GM23338 (cell line): ENCODE measurements around the gene C9orf85. TPM values are rescaled to one million over a fixed set of nuclear protein-coding genes. Genes with fewer than 3 reads are reported as not detected.

ENCODE experiments used
- ATAC-seq: fragments of 200-7000 bp; cut with Tn5 transposase; 3 replicates; pipeline ENCODE4 v1.9.1; 2020
- DNase-seq: peaks from one replicate; pipeline ENCODE4 v3.0.0-alpha.2; 2015; ENCODE audit warnings: low spot score
- H2AFZ ChIP-seq: fragments of 200-600 bp; sonication (generic); 2 replicates; pipeline ENCODE4 v1.8.0; 2016; ENCODE audit warnings: antibody characterized with exemption, mild to moderate bottlenecking, moderate library complexity
- H3F3A ChIP-seq: fragments of 200-600 bp; sonication (generic); replicated peaks from 2 replicates; pipeline ENCODE4 v1.8.0; 2017; ENCODE audit warnings: antibody characterized with exemption, mixed run types, low read depth
- H3K27ac ChIP-seq: fragments of 200-600 bp; sonication (generic); 2 replicates; pipeline ENCODE4 v1.6.1; 2016; ENCODE audit warnings: low read depth
- H3K27me3 ChIP-seq: fragments of 200-600 bp; sonication (generic); 2 replicates; pipeline ENCODE4 v1.8.0; 2016; ENCODE audit warnings: mild to moderate bottlenecking, mixed run types, moderate library complexity; ENCODE audit not compliant: insufficient read depth
- H3K36me3 ChIP-seq: fragments of 200-600 bp; sonication (generic); 2 replicates; pipeline ENCODE4 v1.8.0; 2016; ENCODE audit warnings: mild to moderate bottlenecking; ENCODE audit not compliant: insufficient read depth
- H3K4me1 ChIP-seq: fragments of 200-600 bp; sonication (generic); 2 replicates; pipeline ENCODE4 v1.8.0; 2016; ENCODE audit warnings: mild to moderate bottlenecking, moderate library complexity; ENCODE audit not compliant: insufficient read depth
- H3K4me2 ChIP-seq: fragments of 200-600 bp; sonication (generic); 2 replicates; pipeline ENCODE4 v1.7.1; 2017; ENCODE audit warnings: mixed run types
- H3K4me3 ChIP-seq: fragments of 200-600 bp; sonication (generic); 2 replicates; pipeline ENCODE4 v1.6.1; 2016; ENCODE audit warnings: mixed run types
- H3K79me2 ChIP-seq: fragments of 200-600 bp; sonication (generic); replicated peaks from 2 replicates; pipeline ENCODE4 v1.8.0; 2017; ENCODE audit warnings: mild to moderate bottlenecking; ENCODE audit not compliant: insufficient read depth
- H3K9me2 ChIP-seq: fragments of 200-600 bp; sonication (generic); 2 replicates; pipeline ENCODE4 v1.8.0; 2017; ENCODE audit not compliant: insufficient read depth
- H4K20me1 ChIP-seq: fragments of 200-600 bp; sonication (generic); replicated peaks from 2 replicates; pipeline ENCODE4 v1.8.0; 2017; ENCODE audit warnings: mild to moderate bottlenecking; ENCODE audit not compliant: insufficient read depth
- H3K27ac Mint-ChIP-seq: 2 replicates; pipeline ENCODE4 v1.8.0; 2020; ENCODE audit warnings: inconsistent platforms, mild to moderate bottlenecking, moderate library complexity, mixed read lengths
- H3K27me3 Mint-ChIP-seq: 3 replicates; pipeline ENCODE4 v1.8.0; 2022; ENCODE audit warnings: low read depth, mild to moderate bottlenecking, moderate library complexity, mixed read lengths, inconsistent platforms; ENCODE audit not compliant: insufficient read depth, poor library complexity
- H3K36me3 Mint-ChIP-seq: 3 replicates; pipeline ENCODE4 v1.8.0; 2021; ENCODE audit warnings: low read depth, mild to moderate bottlenecking, inconsistent platforms, moderate library complexity, mixed read lengths
- H3K4me1 Mint-ChIP-seq: 3 replicates; pipeline ENCODE4 v1.8.0; 2020; ENCODE audit warnings: mild to moderate bottlenecking, inconsistent platforms, mixed read lengths
- H3K4me3 Mint-ChIP-seq: 3 replicates; pipeline ENCODE4 v1.8.0; 2021; ENCODE audit warnings: moderate library complexity, mild to moderate bottlenecking, inconsistent platforms, mixed read lengths
- H3K9me3 Mint-ChIP-seq: 3 replicates; pipeline ENCODE4 v1.8.0; 2020; ENCODE audit warnings: moderate library complexity, mild to moderate bottlenecking, inconsistent platforms, mixed read lengths
- CREB1 ChIP-seq: fragments of 250-450 bp; sonication (Bioruptor Pico); IDR thresholded peaks from 2 replicates; pipeline ENCODE4 v1.5.0; 2020; ENCODE audit warnings: low read depth, mild to moderate bottlenecking, moderate library complexity
- EZH2 ChIP-seq: fragments of 200-600 bp; sonication (generic); IDR thresholded peaks from one replicate; pipeline ENCODE4 v1.8.0; 2017; ENCODE audit warnings: antibody characterized with exemption, mild to moderate bottlenecking, low read depth; ENCODE audit not compliant: unreplicated experiment
- EZH2phosphoT487 ChIP-seq: fragments of 200-600 bp; sonication (generic); IDR thresholded peaks from one replicate; pipeline ENCODE4 v1.8.1; 2018; ENCODE audit warnings: antibody characterized with exemption; ENCODE audit not compliant: unreplicated experiment
- JUNB ChIP-seq: IDR thresholded peaks from one replicate; pipeline ENCODE4 v1.6.1; 2016; ENCODE audit warnings: antibody characterized with exemption; ENCODE audit not compliant: unreplicated experiment
- POLR2AphosphoS5 ChIP-seq: IDR thresholded peaks from 2 replicates; pipeline ENCODE4 v1.6.1; 2016; ENCODE audit warnings: antibody characterized with exemption, low read depth
- STAT1 ChIP-seq: IDR thresholded peaks from one replicate; pipeline ENCODE4 v1.6.1; 2016; ENCODE audit warnings: antibody characterized with exemption; ENCODE audit not compliant: unreplicated experiment
- ZNF114 ChIP-seq: fragments of 250-450 bp; sonication (Bioruptor Pico); IDR thresholded peaks from 2 replicates; pipeline ENCODE4 v1.5.0; 2020; ENCODE audit warnings: mild to moderate bottlenecking, moderate library complexity
- ZNF331 ChIP-seq: fragments of 250-450 bp; sonication (Bioruptor Pico); IDR thresholded peaks from 2 replicates; pipeline ENCODE4 v1.5.0; 2020; ENCODE audit warnings: low read depth, mild to moderate bottlenecking, moderate library complexity
- polyA plus RNA-seq: library from polyadenylated mRNA; unstranded; fragments of >200 nt; fragmentation: Nextera tagmentation; extraction: Ambion mirVana; gene quantifications from 2 replicates; pipeline ENCODE4 v1.2.1, GENCODE V29; 2016
- total RNA-seq: library from RNA; depleted of rRNA; stranded (reverse); fragments of >200 nt; shearing (Covaris generic); gene quantifications from 2 replicates; pipeline ENCODE4 v1.2.3, GENCODE V29; 2014
- TF ChIP-seq, protein P1 (sequence below): fragments of 250-450 bp; sonication (Bioruptor Pico); IDR thresholded peaks from 2 replicates; pipeline ENCODE4 v1.5.0; 2020; ENCODE audit warnings: mild to moderate bottlenecking, moderate library complexity
- TF ChIP-seq, protein P2 (sequence below): IDR thresholded peaks from one replicate; pipeline ENCODE4 v1.6.1; 2018; ENCODE audit warnings: antibody characterized with exemption; ENCODE audit not compliant: unreplicated experiment
- TF ChIP-seq, protein P3 (sequence below), 2 experiments: fragments of 200-600 bp in 1 of 2; sonication (generic) in 1 of 2; conservative IDR thresholded peaks; 2 replicates each; pipeline versions ENCODE4 v1.5.1 to v1.6.1; 2016 to 2017; ENCODE audit warnings: antibody characterized with exemption in 2 of 2, low read depth in 2 of 2, mild to moderate bottlenecking in 2 of 2, moderate library complexity in 1 of 2

The C9orf85 gene
- total and polyA plus RNA-seq, 2 experiments from 2014 or later, result 10.3 to 20.8 TPM

DNA sequence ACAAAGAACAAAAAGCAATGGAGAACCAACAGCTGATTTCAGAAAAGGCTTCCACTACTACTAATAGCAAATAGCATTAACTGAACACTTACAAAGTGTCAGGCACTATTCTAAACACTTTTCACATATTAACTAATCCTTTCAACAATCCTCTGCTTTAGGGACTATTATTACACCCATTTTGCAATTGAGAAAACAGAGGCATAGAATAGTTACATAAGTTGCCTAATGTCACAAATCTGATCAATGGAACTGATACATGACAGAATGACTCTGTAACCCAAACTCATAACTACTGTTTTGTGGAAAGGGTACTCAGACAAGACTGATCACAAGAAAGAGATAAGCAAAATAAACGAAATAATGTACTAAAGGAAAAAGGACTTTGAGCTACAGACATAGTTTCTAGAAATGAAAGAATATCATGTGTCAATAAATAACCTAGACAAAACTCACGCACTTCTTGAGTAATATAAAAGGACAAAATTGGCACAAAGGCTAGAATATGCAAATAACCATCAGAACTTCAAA is 31.7 kb upstream of the C9orf85 start (continued):
- TF ChIP-seq, protein P1, sequence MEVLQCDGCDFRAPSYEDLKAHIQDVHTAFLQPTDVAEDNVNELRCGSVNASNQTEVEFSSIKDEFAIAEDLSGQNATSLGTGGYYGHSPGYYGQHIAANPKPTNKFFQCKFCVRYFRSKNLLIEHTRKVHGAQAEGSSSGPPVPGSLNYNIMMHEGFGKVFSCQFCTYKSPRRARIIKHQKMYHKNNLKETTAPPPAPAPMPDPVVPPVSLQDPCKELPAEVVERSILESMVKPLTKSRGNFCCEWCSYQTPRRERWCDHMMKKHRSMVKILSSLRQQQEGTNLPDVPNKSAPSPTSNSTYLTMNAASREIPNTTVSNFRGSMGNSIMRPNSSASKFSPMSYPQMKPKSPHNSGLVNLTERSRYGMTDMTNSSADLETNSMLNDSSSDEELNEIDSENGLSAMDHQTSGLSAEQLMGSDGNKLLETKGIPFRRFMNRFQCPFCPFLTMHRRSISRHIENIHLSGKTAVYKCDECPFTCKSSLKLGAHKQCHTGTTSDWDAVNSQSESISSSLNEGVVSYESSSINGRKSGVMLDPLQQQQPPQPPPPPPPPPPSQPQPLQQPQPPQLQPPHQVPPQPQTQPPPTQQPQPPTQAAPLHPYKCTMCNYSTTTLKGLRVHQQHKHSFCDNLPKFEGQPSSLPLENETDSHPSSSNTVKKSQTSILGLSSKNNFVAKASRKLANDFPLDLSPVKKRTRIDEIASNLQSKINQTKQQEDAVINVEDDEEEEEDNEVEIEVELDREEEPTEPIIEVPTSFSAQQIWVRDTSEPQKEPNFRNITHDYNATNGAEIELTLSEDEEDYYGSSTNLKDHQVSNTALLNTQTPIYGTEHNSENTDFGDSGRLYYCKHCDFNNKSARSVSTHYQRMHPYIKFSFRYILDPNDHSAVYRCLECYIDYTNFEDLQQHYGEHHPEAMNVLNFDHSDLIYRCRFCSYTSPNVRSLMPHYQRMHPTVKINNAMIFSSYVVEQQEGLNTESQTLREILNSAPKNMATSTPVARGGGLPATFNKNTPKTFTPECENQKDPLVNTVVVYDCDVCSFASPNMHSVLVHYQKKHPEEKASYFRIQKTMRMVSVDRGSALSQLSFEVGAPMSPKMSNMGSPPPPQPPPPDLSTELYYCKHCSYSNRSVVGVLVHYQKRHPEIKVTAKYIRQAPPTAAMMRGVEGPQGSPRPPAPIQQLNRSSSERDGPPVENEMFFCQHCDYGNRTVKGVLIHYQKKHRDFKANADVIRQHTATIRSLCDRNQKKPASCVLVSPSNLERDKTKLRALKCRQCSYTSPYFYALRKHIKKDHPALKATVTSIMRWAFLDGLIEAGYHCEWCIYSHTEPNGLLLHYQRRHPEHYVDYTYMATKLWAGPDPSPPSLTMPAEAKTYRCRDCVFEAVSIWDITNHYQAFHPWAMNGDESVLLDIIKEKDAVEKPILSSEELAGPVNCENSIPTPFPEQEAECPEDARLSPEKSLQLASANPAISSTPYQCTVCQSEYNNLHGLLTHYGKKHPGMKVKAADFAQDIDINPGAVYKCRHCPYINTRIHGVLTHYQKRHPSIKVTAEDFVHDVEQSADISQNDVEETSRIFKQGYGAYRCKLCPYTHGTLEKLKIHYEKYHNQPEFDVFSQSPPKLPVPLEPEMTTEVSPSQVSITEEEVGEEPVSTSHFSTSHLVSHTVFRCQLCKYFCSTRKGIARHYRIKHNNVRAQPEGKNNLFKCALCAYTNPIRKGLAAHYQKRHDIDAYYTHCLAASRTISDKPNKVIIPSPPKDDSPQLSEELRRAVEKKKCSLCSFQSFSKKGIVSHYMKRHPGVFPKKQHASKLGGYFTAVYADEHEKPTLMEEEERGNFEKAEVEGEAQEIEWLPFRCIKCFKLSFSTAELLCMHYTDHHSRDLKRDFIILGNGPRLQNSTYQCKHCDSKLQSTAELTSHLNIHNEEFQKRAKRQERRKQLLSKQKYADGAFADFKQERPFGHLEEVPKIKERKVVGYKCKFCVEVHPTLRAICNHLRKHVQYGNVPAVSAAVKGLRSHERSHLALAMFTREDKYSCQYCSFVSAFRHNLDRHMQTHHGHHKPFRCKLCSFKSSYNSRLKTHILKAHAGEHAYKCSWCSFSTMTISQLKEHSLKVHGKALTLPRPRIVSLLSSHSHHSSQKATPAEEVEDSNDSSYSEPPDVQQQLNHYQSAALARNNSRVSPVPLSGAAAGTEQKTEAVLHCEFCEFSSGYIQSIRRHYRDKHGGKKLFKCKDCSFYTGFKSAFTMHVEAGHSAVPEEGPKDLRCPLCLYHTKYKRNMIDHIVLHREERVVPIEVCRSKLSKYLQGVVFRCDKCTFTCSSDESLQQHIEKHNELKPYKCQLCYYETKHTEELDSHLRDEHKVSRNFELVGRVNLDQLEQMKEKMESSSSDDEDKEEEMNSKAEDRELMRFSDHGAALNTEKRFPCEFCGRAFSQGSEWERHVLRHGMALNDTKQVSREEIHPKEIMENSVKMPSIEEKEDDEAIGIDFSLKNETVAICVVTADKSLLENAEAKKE (CRISPR knock-in tag), result no peak
- TF ChIP-seq CREB1, result no peak
- TF ChIP-seq STAT1, result no peak
- no peak for TF ChIP-seq ZNF114 (CRISPR knock-in tag)
- no peak for TF ChIP-seq ZNF331 (CRISPR knock-in tag)

DNA sequence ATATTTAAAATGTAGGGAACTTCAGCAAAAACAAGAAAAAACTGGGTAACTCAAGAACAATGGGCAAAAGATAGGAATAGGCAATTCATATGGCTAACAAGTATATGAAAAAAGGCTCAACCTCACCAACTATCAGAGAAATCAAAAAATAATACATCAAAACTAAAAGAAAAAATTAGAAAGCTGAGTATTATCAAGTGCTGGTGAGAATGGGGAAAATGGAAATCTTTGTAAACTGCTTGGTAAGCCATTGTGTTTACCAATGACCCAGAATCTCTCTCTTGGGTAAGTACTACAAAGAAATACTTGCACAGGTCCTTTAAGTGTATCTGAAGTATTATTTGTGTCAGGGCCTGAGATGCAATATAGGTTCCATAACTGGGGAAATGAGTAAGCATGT is 27.4 kb upstream of the C9orf85 start:
- ATAC-seq (no peak), DNase-seq (no peak)
- no peak overlapping the region for H3K27ac ChIP-seq
- H3K4me3 Mint-ChIP-seq, result no peak overlapping the region
- H3K27ac Mint-ChIP-seq, result no peak overlapping the region
- no peak overlapping the region for H3K4me2 ChIP-seq
- H3F3A ChIP-seq, result no peaks in the 10 kb centered on the region
- H3K36me3 Mint-ChIP-seq, result peaks cover 57% of the 10 kb centered on the region
- no peaks in the 10 kb centered on the region for H3K27me3 ChIP-seq
- no peaks in the 10 kb centered on the region for H3K36me3 ChIP-seq
- no peak overlapping the region for H3K4me3 ChIP-seq
- H3K9me2 ChIP-seq, result no peaks in the 10 kb centered on the region
- peaks cover 19% of the 10 kb centered on the region for H3K9me3 Mint-ChIP-seq
- H3K4me1 ChIP-seq, result peaks cover 34% of the 10 kb centered on the region
- H3K27me3 Mint-ChIP-seq, result peaks cover 2% of the 10 kb centered on the region
- peaks cover 100% of the 10 kb centered on the region for H3K79me2 ChIP-seq
- peaks cover 70% of the 10 kb centered on the region for H4K20me1 ChIP-seq
- H3K4me1 Mint-ChIP-seq, result peaks cover 24% of the 10 kb centered on the region
- no peak overlapping the region for H2AFZ ChIP-seq
- TF ChIP-seq, protein P2, sequence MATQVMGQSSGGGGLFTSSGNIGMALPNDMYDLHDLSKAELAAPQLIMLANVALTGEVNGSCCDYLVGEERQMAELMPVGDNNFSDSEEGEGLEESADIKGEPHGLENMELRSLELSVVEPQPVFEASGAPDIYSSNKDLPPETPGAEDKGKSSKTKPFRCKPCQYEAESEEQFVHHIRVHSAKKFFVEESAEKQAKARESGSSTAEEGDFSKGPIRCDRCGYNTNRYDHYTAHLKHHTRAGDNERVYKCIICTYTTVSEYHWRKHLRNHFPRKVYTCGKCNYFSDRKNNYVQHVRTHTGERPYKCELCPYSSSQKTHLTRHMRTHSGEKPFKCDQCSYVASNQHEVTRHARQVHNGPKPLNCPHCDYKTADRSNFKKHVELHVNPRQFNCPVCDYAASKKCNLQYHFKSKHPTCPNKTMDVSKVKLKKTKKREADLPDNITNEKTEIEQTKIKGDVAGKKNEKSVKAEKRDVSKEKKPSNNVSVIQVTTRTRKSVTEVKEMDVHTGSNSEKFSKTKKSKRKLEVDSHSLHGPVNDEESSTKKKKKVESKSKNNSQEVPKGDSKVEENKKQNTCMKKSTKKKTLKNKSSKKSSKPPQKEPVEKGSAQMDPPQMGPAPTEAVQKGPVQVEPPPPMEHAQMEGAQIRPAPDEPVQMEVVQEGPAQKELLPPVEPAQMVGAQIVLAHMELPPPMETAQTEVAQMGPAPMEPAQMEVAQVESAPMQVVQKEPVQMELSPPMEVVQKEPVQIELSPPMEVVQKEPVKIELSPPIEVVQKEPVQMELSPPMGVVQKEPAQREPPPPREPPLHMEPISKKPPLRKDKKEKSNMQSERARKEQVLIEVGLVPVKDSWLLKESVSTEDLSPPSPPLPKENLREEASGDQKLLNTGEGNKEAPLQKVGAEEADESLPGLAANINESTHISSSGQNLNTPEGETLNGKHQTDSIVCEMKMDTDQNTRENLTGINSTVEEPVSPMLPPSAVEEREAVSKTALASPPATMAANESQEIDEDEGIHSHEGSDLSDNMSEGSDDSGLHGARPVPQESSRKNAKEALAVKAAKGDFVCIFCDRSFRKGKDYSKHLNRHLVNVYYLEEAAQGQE, result no peak
- TF ChIP-seq EZH2 (no peak), JUNB (no peak), EZH2phosphoT487 (no peak), ZNF114 (CRISPR knock-in tag) (no peak), POLR2AphosphoS5 (no peak)
- TF ChIP-seq, protein P3, sequence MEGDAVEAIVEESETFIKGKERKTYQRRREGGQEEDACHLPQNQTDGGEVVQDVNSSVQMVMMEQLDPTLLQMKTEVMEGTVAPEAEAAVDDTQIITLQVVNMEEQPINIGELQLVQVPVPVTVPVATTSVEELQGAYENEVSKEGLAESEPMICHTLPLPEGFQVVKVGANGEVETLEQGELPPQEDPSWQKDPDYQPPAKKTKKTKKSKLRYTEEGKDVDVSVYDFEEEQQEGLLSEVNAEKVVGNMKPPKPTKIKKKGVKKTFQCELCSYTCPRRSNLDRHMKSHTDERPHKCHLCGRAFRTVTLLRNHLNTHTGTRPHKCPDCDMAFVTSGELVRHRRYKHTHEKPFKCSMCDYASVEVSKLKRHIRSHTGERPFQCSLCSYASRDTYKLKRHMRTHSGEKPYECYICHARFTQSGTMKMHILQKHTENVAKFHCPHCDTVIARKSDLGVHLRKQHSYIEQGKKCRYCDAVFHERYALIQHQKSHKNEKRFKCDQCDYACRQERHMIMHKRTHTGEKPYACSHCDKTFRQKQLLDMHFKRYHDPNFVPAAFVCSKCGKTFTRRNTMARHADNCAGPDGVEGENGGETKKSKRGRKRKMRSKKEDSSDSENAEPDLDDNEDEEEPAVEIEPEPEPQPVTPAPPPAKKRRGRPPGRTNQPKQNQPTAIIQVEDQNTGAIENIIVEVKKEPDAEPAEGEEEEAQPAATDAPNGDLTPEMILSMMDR (conservative IDR thresholded peaks at IDR 0.05; ENCODE audit: low read depth in 2 of 2), result no peak
